ENCODE results near the gene ZBTB44. TPM values are rescaled to one million over a fixed set of nuclear protein-coding genes. Genes with fewer than 3 reads are reported as not detected.

Gene ZBTB44
- total and polyA plus RNA-seq, 7 experiments from 2014 or later, result 5.9 to 83.4 (median 48.2) TPM

DNA sequence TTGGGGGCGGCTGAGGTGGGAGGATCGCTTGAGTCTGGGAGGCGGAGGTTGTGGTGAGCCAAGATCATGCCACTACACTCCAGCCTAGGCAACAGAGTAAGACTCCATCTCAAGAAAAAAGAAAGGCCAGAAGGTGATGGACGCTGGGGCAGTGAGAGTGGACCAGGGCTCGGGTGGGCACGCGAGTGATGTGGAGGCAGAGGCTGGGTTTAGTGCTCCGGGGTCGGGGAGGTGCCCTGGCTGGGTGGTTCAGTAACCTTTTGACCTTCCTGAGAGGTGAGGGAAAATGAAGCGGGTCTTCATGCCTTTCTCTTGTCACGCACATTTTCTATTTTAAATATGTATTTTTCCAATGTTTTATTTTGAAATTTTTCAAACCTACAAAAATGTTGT is 110.0 kb downstream of the ZBTB44 start:
- no peaks in the 10 kb centered on the region for H3K9me3 Mint-ChIP-seq
- Histone ChIP-seq H3K36me3 (ENCODE audit: control insufficient read depth in 2 of 3, insufficient read depth in 3 of 3, low read length in 3 of 3) (no peaks in the 10 kb centered on the region), H3K9me3 (ENCODE audit: control insufficient read depth in 2 of 3, low read length in 3 of 3) (no peaks in the 10 kb centered on the region), H3K27me3 (ENCODE audit: control insufficient read depth in 2 of 2, insufficient read depth in 2 of 2, low read length in 2 of 2) (no peaks in the 10 kb centered on the region), H3K27ac (ENCODE audit: low read depth, low read length) (no peak overlapping the region), H3K4me3 (ENCODE audit: low read length) (no peak overlapping the region), H3K4me1 (ENCODE audit: control insufficient read depth in 2 of 2, insufficient read depth in 2 of 2, low read length in 2 of 2) (no peaks in the 10 kb centered on the region)
- no peaks in the 10 kb centered on the region for H3K36me3 Mint-ChIP-seq
- no peak overlapping the region for H3K27ac Mint-ChIP-seq
- CTCF ChIA-PET, result no interaction called here
- H3K4me1 Mint-ChIP-seq, result peaks cover 0 to 1% (median 0%) of the 10 kb centered on the region in 7 donors
- no peak for ATAC-seq
- no peak overlapping the region for H3K4me3 Mint-ChIP-seq
- intact Hi-C loops (cut with micrococcal nuclease), result no loop called here
- no peak for DNase-seq
- POLR2A ChIA-PET, result no interaction called here
- H3K27me3 Mint-ChIP-seq, result no peaks in the 10 kb centered on the region

DNA sequence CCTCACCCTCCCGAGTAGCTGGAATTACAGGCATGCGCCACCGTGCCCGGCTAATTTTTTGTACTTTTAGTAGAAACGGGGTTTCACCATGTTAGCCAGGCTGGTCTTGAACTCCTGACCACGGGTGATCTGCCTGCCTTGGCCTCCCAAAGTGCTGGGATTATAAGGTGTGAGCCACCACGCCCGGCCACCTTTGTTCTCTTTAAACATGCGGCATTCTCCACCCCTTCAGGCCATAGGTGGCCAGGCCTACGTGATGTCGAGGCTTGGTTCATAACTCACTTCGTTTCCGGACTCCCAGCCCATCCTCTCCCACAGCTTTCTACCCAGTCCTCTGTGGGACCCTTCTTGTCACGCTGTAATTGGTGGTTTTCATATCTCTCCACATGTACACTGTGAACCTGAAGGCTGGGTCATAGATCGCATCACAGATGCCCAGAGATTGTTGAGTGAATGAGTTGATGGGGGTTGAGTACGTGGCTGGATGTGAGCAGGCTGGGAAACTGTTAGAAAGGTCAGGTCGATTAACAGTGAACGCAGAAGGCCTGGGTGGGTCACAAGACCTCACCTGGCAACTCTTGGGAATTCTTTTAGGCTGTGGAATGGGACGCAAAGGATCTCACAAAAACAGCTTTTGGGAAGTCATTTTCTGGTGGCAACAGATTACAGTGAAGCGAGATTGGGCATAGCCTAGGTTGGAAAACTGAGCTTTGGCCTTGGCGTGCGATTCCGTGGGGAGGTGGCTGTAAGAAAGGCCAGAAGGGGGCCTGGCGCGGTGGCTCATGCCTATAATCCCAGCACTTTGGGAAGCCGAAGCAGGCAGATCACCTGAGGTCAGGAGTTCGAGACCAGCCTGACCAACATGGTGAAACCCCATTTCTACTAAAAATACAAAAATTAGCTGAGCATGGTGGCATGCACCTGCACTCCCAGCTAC is 110.7 kb downstream of the ZBTB44 start:
- H3K4me1 ChIP-seq (ENCODE audit: control insufficient read depth in 2 of 2, insufficient read depth in 2 of 2, low read length in 2 of 2), result no peaks in the 10 kb centered on the region
- ATAC-seq (no peak), DNase-seq (no peak)
- Mint-ChIP-seq H3K9me3 (no peaks in the 10 kb centered on the region), H3K4me1 (peaks cover 0 to 1% (median 0%) of the 10 kb centered on the region in 7 donors), H3K4me3 (no peak overlapping the region), H3K27ac (no peak overlapping the region), H3K27me3 (no peaks in the 10 kb centered on the region), H3K36me3 (no peaks in the 10 kb centered on the region)
- POLR2A ChIA-PET, result no interaction called here
- no peak overlapping the region for H3K4me3 ChIP-seq (ENCODE audit: low read length)
- CTCF ChIA-PET, result no interaction called here
- no peaks in the 10 kb centered on the region for H3K9me3 ChIP-seq (ENCODE audit: control insufficient read depth in 2 of 3, low read length in 3 of 3)
- no peaks in the 10 kb centered on the region for H3K36me3 ChIP-seq (ENCODE audit: control insufficient read depth in 2 of 3, insufficient read depth in 3 of 3, low read length in 3 of 3)
- intact Hi-C loops (cut with micrococcal nuclease), result no loop called here
- no peak overlapping the region for H3K27ac ChIP-seq (ENCODE audit: low read depth, low read length)
- no peaks in the 10 kb centered on the region for H3K27me3 ChIP-seq (ENCODE audit: control insufficient read depth in 2 of 2, insufficient read depth in 2 of 2, low read length in 2 of 2)

GRCh38 chr11:130202818-130203689 is 111.7 kb downstream of the ZBTB44 start:
- ChIA-PET POLR2A (no interaction called here), CTCF (no interaction called here)
- Histone ChIP-seq H3K9me3 (ENCODE audit: control insufficient read depth in 2 of 3, low read length in 3 of 3) (no peaks in the 10 kb centered on the region), H3K27ac (ENCODE audit: low read depth, low read length) (no peak overlapping the region), H3K4me1 (ENCODE audit: control insufficient read depth in 2 of 2, insufficient read depth in 2 of 2, low read length in 2 of 2) (no peaks in the 10 kb centered on the region), H3K27me3 (ENCODE audit: control insufficient read depth in 2 of 2, insufficient read depth in 2 of 2, low read length in 2 of 2) (no peaks in the 10 kb centered on the region), H3K36me3 (ENCODE audit: control insufficient read depth in 2 of 3, insufficient read depth in 3 of 3, low read length in 3 of 3) (no peaks in the 10 kb centered on the region), H3K4me3 (ENCODE audit: low read length) (no peak overlapping the region)
- H3K4me1 Mint-ChIP-seq, result peaks cover 0 to 1% (median 0%) of the 10 kb centered on the region in 7 donors
- peak overlapping the region in 2 of 9 donors; percentile 25 for H3K27ac Mint-ChIP-seq
- intact Hi-C loops (cut with micrococcal nuclease), result no loop called here
- no peaks in the 10 kb centered on the region for H3K9me3 Mint-ChIP-seq
- H3K27me3 Mint-ChIP-seq, result no peaks in the 10 kb centered on the region
- ATAC-seq (no peak), DNase-seq (no peak)
- H3K36me3 Mint-ChIP-seq, result no peaks in the 10 kb centered on the region
- no peak overlapping the region for H3K4me3 Mint-ChIP-seq

DNA sequence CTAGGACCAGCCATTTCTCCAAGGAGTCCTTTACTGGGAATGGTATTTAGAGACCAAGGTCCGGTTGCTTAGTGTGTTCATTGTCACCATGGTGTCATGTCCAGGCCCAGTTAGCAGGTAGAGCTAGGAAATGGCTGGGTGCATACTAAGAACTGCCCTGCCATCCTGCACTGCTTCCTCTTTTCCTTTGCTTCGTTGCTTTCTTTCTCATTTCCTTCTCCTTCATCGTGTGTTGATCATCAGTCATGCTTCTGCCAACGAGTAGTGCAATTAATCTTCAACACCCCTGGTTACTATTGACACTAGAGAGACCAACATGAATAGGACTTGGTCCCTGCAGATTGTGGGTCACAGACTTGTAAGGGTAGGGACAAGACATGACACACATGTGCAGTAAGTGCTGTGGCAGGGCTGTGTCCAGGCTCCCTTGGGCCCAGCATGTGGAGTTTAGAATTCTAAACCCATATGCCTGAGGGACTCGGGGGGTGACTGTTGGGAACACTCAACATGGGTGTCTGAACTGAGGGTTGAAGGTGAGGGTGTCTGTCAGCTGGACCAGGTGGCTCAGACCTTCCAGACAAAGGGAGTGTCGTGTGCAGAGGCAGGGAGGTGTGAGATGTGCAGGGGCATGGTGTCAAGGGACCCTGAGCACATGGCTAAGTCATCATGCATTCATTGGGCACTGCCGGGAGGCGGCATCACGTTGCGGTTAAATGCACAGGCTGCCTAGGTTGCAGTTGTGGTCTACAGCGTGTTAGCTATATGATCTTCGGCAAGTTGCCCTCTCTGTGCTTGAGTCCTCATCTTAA is 112.5 kb downstream of the ZBTB44 start:
- no peak overlapping the region for H3K4me3 ChIP-seq (ENCODE audit: low read length)
- no peak overlapping the region for H3K27ac ChIP-seq (ENCODE audit: low read depth, low read length)
- ATAC-seq, result peak; percentile 31
- Mint-ChIP-seq H3K27me3 (no peaks in the 10 kb centered on the region), H3K36me3 (no peaks in the 10 kb centered on the region), H3K9me3 (no peaks in the 10 kb centered on the region), H3K27ac (no peak overlapping the region), H3K4me1 (peaks cover 0 to 1% (median 0%) of the 10 kb centered on the region in 7 donors), H3K4me3 (no peak overlapping the region)
- H3K27me3 ChIP-seq (ENCODE audit: control insufficient read depth in 2 of 2, insufficient read depth in 2 of 2, low read length in 2 of 2), result no peaks in the 10 kb centered on the region
- H3K4me1 ChIP-seq (ENCODE audit: control insufficient read depth in 2 of 2, insufficient read depth in 2 of 2, low read length in 2 of 2), result no peaks in the 10 kb centered on the region
- no peaks in the 10 kb centered on the region for H3K9me3 ChIP-seq (ENCODE audit: control insufficient read depth in 2 of 3, low read length in 3 of 3)
- DNase-seq, result no peak
- ChIA-PET POLR2A (no interaction called here), CTCF (no interaction called here)
- intact Hi-C loops (cut with micrococcal nuclease), result no loop called here
- no peaks in the 10 kb centered on the region for H3K36me3 ChIP-seq (ENCODE audit: control insufficient read depth in 2 of 3, insufficient read depth in 3 of 3, low read length in 3 of 3)

DNA sequence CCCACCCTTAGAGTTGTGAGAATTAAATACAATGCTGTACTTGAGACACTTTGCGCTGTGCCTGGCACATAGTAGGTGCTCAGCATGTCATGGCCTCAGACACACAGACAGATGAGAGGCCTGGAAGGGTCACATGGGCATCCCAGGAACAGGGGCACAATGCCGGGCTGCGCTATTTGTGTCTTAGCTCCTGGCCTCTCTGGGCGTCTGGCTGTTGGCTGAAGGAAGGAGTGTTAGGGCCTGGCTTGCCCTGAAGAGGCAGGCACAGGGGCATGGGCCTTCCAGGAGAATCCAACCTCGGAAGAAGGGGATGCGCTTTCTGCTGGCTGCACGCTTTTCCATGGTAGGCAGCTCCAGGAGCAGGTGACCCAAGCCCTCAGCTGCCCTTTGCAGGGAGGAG is 113.7 kb downstream of the ZBTB44 start:
- intact Hi-C loops (cut with micrococcal nuclease), result no loop called here
- Histone ChIP-seq H3K36me3 (ENCODE audit: control insufficient read depth in 2 of 3, insufficient read depth in 3 of 3, low read length in 3 of 3) (no peaks in the 10 kb centered on the region), H3K27ac (ENCODE audit: low read depth, low read length) (no peak overlapping the region), H3K4me3 (ENCODE audit: low read length) (no peak overlapping the region), H3K9me3 (ENCODE audit: control insufficient read depth in 2 of 3, low read length in 3 of 3) (no peaks in the 10 kb centered on the region), H3K4me1 (ENCODE audit: control insufficient read depth in 2 of 2, insufficient read depth in 2 of 2, low read length in 2 of 2) (no peaks in the 10 kb centered on the region), H3K27me3 (ENCODE audit: control insufficient read depth in 2 of 2, insufficient read depth in 2 of 2, low read length in 2 of 2) (no peaks in the 10 kb centered on the region)
- CTCF ChIA-PET, result no interaction called here
- Mint-ChIP-seq H3K4me3 (no peak overlapping the region), H3K9me3 (no peaks in the 10 kb centered on the region), H3K27me3 (no peaks in the 10 kb centered on the region), H3K27ac (no peak overlapping the region), H3K36me3 (no peaks in the 10 kb centered on the region), H3K4me1 (peaks cover 0 to 1% (median 0%) of the 10 kb centered on the region in 7 donors)
- ATAC-seq, result no peak
- POLR2A ChIA-PET, result no interaction called here
- DNase-seq, result no peak

GRCh38 chr11:130199792-130200191 is 114.9 kb downstream of the ZBTB44 start:
- H3K4me3 ChIP-seq (ENCODE audit: low read length), result no peak overlapping the region
- intact Hi-C loops (cut with micrococcal nuclease), result no loop called here
- Mint-ChIP-seq H3K27ac (no peak overlapping the region), H3K27me3 (no peaks in the 10 kb centered on the region), H3K4me1 (peaks cover 0 to 1% (median 0%) of the 10 kb centered on the region in 7 donors), H3K9me3 (no peaks in the 10 kb centered on the region), H3K36me3 (no peaks in the 10 kb centered on the region), H3K4me3 (no peak overlapping the region)
- H3K9me3 ChIP-seq (ENCODE audit: control insufficient read depth in 2 of 3, low read length in 3 of 3), result no peaks in the 10 kb centered on the region
- DNase-seq (no peak), ATAC-seq (no peak)
- no peaks in the 10 kb centered on the region for H3K27me3 ChIP-seq (ENCODE audit: control insufficient read depth in 2 of 2, insufficient read depth in 2 of 2, low read length in 2 of 2)
- no peaks in the 10 kb centered on the region for H3K4me1 ChIP-seq (ENCODE audit: control insufficient read depth in 2 of 2, insufficient read depth in 2 of 2, low read length in 2 of 2)
- POLR2A ChIA-PET, result no interaction called here
- no peak overlapping the region for H3K27ac ChIP-seq (ENCODE audit: low read depth, low read length)
- CTCF ChIA-PET, result no interaction called here
- no peaks in the 10 kb centered on the region for H3K36me3 ChIP-seq (ENCODE audit: control insufficient read depth in 2 of 3, insufficient read depth in 3 of 3, low read length in 3 of 3)
